K562 (cell line): ENCODE results near the gene PRR19. TPM values are rescaled to one million over a fixed set of nuclear protein-coding genes. Genes with fewer than 3 reads are reported as not detected.

Source experiments
- CSDE1 ChIP-seq, 2 experiments: fragments of 450-650 bp; IDR thresholded peaks; 2 replicates each; pipeline ENCODE4 v1.6.1; 2016; ENCODE audit warnings: mild to moderate bottlenecking in 1 of 2
- ELF2 ChIP-seq: fragments of 250-450 bp; sonication (Bioruptor Pico); IDR thresholded peaks from 2 replicates; pipeline ENCODE4 v1.5.0; 2021; ENCODE audit warnings: mild to moderate bottlenecking
- EWSR1 ChIP-seq: fragments of 450-650 bp; IDR thresholded peaks from 2 replicates; pipeline ENCODE4 v1.6.1; 2018; ENCODE audit warnings: borderline replicate concordance, mild to moderate bottlenecking, low read depth, moderate library complexity; ENCODE audit not compliant: partially characterized antibody
- HBP1 ChIP-seq: fragments of 450-650 bp; formaldehyde crosslinking; IDR thresholded peaks from 2 replicates; pipeline ENCODE4 v1.4.0; 2022; ENCODE audit warnings: missing genetic modification characterization
- HOMEZ ChIP-seq: fragments of 250-450 bp; sonication (Bioruptor Pico); IDR thresholded peaks from 2 replicates; pipeline ENCODE4 v1.4.0; 2020; ENCODE audit warnings: mild to moderate bottlenecking, moderate library complexity
- MEIS2 ChIP-seq: fragments of 450-650 bp; IDR thresholded peaks from 2 replicates; pipeline ENCODE4 v1.6.1; 2014; ENCODE audit warnings: mild to moderate bottlenecking; ENCODE audit not compliant: partially characterized antibody
- MYC ChIP-seq, 2 experiments: fragments of 250-450 bp in 1 of 2; sonication (Bioruptor Pico) in 1 of 2; IDR thresholded peaks; 2 replicates each; pipeline versions ENCODE4 v1.5.1 to v1.6.1; 2012 to 2021; ENCODE audit warnings: low read depth in 2 of 2, borderline replicate concordance in 1 of 2, improper control_type of control experiment in 1 of 2, low read length in 1 of 2, mild to moderate bottlenecking in 1 of 2, moderate library complexity in 1 of 2
- PYGO2 ChIP-seq: fragments of 450-650 bp; IDR thresholded peaks from 2 replicates; pipeline ENCODE4 v1.6.1; 2016; ENCODE audit warnings: mild to moderate bottlenecking, missing genetic modification characterization, moderate library complexity, missing compliant biosample characterization
- SRF ChIP-seq, 2 experiments: fragments of 250-450, 450-650 bp in 1 of 2; sonication (Bioruptor Pico) in 1 of 2; sonication (generic) in 1 of 2; formaldehyde crosslinking; IDR thresholded peaks; 2 replicates each; pipeline versions ENCODE4 v1.5.0 to v1.5.1; 2020 to 2022; ENCODE audit warnings: mild to moderate bottlenecking in 1 of 2, missing genetic modification reagents in 1 of 2
- VEZF1 ChIP-seq: fragments of 200-800 bp; sonication (Bioruptor generic); IDR thresholded peaks from 2 replicates; pipeline ENCODE4 v1.6.1; 2017; ENCODE audit warnings: missing genetic modification characterization, missing compliant biosample characterization
- ZBTB7A ChIP-seq: IDR thresholded peaks from 2 replicates; pipeline ENCODE4 v1.6.1; 2011; ENCODE audit warnings: low read depth, mild to moderate bottlenecking, low read length, moderate library complexity, borderline replicate concordance; ENCODE audit not compliant: control insufficient read depth
- ZC3H8 ChIP-seq: fragments of 450-650 bp; IDR thresholded peaks from 2 replicates; pipeline ENCODE4 v1.6.1; 2017
- polyA plus RNA-seq, 8 experiments: library from polyadenylated mRNA; depleted of rRNA in 4 of 8; stranded (reverse) in 5 of 8; unstranded in 3 of 8; fragments of >200 nt; fragmentation: Nextera tagmentation in 2 of 8; fragmentation: Illumina TruSeq in 1 of 8; extraction: Ambion mirVana in 2 of 8; extraction: Trizol in 1 of 8; gene quantifications; 2 replicates each; pipeline versions ENCODE4 v1.2.1 to v1.2.3, GENCODE V29; 2011 to 2014; ENCODE audit warnings: inconsistent platforms in 1 of 8, missing spikeins in 1 of 8
- total RNA-seq, 7 experiments: library from RNA; depleted of rRNA in 6 of 7; stranded (reverse); fragments of >200 nt in 6 of 7; fragmentation: Illumina TruSeq in 2 of 7; extraction: Trizol in 2 of 7; gene quantifications; 2 replicates each; pipeline versions ENCODE4 v1.2.1 to v1.2.3, GENCODE V29; 2011 to 2021; ENCODE audit warnings: low replicate concordance in 1 of 7
- TF ChIP-seq, protein P1 (sequence below), 2 experiments: IDR thresholded peaks in 1 of 2; conservative IDR thresholded peaks in 1 of 2; 2 replicates each; pipeline ENCODE4 v1.6.1; 2016; ENCODE audit warnings: low read depth in 2 of 2, mild to moderate bottlenecking in 1 of 2, missing compliant biosample characterization in 1 of 2, missing genetic modification characterization in 1 of 2, moderate library complexity in 1 of 2

Gene PRR19
- total and polyA plus RNA-seq, 9 of the 15 experiments (the other 6 are each of a cell fraction or from before 2014, with no cell fraction given), result 0.10 to 1.6 (median 0.54) TPM

DNA sequence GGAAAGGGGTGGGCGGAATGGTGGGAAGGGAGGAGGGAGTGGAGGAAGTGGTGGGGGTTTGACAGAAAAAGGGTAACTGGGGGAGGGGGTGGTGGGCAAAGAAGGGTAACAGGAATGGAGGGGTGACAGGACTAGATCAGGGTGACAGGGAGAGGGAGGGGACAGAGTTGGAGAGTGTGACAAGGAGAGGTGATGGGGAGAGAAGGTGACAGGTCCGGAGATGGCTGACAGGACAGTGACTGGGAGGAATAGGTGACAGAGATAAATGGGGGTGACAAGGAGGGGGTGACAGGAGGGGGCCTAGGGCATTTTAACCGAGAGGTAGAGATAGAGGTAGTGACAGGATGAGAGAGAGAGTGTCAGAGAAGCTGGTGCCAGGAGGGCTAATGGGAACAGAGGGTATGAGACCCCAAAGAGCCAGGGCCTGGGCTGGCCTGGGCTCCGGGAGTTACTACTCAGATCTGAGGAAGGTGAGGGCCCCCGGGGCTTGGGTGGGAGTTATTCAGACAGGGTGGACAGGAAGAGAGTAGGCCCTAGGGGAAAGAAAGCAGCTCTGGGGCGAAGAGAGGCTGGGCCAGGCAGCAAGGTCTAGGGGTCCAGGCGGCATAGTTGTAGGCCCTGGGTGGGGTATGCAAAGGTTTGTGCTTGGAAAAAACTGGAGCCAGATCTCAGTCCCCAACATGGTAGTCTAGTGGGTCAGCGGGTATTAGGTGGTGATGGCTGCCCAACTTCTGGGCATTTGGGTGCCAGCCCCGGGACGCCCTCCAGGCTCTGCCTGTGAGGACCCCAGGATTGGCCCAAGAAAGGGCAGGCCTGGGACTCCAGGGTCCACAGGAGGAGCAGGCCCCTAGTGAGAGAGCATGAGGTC lies 32.2 kb upstream of the PRR19 start (continued):
- TF ChIP-seq SRF (CRISPR knock-in tag; IDR thresholded peaks at IDR 0.05), result no peak
- TF ChIP-seq ELF2 (CRISPR knock-in tag), result no peak
- TF ChIP-seq, protein P1, sequence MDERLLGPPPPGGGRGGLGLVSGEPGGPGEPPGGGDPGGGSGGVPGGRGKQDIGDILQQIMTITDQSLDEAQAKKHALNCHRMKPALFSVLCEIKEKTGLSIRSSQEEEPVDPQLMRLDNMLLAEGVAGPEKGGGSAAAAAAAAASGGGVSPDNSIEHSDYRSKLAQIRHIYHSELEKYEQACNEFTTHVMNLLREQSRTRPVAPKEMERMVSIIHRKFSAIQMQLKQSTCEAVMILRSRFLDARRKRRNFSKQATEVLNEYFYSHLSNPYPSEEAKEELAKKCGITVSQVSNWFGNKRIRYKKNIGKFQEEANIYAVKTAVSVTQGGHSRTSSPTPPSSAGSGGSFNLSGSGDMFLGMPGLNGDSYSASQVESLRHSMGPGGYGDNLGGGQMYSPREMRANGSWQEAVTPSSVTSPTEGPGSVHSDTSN (CRISPR knock-in tag; IDR thresholded peaks at IDR 0.05; ENCODE audit: low read depth), result 0 out of 2 replicates have a peak, but pooled peaks have one; percentile 19
- TF ChIP-seq, protein P1 (tag; conservative IDR thresholded peaks at IDR 0.05; ENCODE audit: low read depth), result peak; percentile 91
- TF ChIP-seq EWSR1, result no peak
- TF ChIP-seq HOMEZ, result no peak
- 0 out of 4 replicates have a peak, but pooled peaks of 1 of the 2 experiments have one; percentile 46 for TF ChIP-seq CSDE1 (IDR thresholded peaks at IDR 0.05)
- 0 out of 2 replicates have a peak, but pooled peaks have one; percentile 23 for TF ChIP-seq VEZF1
- peak; percentile 85 for TF ChIP-seq MEIS2
- TF ChIP-seq MYC (IDR thresholded peaks at IDR 0.05; ENCODE audit: low read depth, low read length), result no peak
- no peak for TF ChIP-seq MYC (CRISPR knock-in tag; IDR thresholded peaks at IDR 0.05; ENCODE audit: borderline replicate concordance, low read depth)
- peak; percentile 85 for TF ChIP-seq HBP1 (CRISPR knock-in tag)
- no peak for TF ChIP-seq ZC3H8
- TF ChIP-seq ZBTB7A, result no peak; the same call in 1 of the 2 replicates
- TF ChIP-seq PYGO2 (tag), result no peak
